Effector CD4-positive, alpha-beta T cell (primary cell): Measurements from ENCODE around the gene ZCCHC9.
"Not testable (repeated sequence)": the region's sequence is repeated elsewhere in the genome, so short reads cannot be mapped to it uniquely, and the experiment has no call there.

Experiments
- DNase-seq: peaks from one replicate; pipeline ENCODE4 v3.0.0-alpha.2; 2020
- total RNA-seq: gene quantifications from one replicate; lab custom pipeline; 2026; lab: John Stamatoyannopoulos, UW

Gene ZCCHC9, protein sequence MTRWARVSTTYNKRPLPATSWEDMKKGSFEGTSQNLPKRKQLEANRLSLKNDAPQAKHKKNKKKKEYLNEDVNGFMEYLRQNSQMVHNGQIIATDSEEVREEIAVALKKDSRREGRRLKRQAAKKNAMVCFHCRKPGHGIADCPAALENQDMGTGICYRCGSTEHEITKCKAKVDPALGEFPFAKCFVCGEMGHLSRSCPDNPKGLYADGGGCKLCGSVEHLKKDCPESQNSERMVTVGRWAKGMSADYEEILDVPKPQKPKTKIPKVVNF
- total RNA-seq: 23.1 reads per million, percentile 50 among the genes with 10 or more reads in this experiment

DNA sequence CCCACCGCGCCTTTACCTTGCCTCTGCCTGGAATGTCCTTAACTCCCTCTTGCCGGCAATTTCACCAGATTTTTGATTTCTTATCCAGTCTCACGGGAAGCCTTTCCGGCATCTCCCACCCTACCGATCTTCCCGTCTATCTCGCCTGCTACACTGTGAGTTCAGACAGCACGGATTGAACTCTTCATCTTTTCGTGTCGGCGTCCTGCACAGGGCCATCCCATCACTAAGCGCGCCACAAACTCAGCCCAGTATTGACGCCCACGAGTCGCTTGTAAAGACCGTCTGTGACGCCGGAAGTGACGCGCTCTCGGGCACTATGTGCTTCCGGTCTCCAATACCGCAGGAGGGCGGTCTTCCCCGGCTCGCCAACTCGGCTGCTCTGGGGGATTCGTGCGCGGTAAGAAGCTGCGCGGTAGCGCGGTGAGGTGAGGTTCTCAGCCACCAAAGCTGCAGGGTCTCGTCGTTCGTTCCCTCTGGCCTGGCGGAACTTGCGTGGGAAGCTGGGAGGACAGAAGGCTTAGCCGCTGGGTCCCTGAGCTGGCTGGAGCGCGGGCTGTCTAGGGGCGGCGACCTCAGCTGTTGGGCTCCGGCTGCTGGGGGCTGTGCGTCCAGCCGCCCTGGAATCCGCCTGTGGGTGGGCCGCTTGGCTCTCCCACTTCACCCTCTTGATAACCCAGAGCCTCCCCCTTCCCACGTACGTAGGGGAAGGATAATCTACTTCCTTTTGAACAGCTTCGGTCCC lies at the start of gene ZCCHC9:
Gene ZCCHC9 (plus strand): TSS at position 317 of the 745 bp plus-strand sequence. CDS start 3,171 bp downstream, outside the sequence.
- peak; percentile 92 for DNase-seq

DNA sequence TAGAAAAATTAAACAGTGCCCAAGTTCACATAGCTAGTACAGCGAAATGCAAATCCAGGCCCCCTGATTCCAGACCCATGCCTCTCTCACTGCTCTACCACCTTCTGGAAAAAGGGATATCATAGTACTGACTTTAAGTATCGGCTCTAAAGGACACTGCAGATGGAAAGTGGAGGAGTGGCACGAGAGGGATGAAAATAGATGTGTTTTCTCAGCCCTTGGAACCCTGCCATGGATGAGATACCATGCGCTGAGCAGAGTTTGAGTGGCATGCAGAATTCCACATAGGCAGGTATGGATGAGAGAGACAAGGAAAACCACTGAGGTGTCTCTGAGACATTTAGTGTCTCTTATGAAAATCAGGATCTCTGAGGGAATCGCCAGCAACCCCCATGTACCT lies 49.5 kb upstream of the ZCCHC9 start:
- DNase-seq: no peak

DNA sequence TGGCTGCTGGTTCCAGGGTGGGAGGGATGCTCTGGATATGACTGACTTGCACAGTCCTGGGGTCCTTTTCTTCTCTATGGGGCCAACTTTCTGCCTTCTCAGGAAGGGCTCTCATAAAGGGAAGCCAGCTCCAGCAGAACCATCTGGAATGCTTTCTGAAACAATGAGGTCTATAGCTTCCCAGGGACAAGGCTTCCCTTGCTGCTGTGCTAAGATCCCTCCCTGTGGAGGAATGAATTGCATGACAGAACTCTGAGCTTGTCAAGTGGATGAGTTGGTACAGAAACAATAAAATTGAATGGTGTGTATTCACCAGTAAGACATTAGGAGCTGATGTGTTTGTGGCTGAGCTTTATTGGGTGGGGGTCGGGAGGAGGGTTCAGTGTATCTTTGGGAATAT lies 48.5 kb upstream of the ZCCHC9 start:
- DNase-seq: no peak

DNA sequence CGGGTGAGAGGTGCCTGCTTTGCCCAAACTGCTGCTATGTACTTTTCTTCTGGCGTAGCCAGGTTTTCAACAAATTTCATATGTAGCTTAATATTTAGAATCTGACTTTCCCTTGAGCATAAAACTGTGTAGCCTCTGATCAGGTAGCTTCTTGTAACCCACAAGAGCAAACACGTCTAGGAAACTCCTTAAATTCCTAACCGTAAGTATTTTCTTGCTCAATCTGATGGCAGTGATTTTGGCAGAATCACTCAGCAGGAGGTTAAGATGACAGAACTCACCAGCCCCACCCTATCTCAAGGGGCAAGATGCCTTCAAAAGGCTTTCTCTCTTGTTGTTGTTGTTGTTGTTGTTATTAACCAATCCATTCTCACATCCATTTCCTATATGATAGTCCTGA lies 47.5 kb upstream of the ZCCHC9 start:
- no peak for DNase-seq

DNA sequence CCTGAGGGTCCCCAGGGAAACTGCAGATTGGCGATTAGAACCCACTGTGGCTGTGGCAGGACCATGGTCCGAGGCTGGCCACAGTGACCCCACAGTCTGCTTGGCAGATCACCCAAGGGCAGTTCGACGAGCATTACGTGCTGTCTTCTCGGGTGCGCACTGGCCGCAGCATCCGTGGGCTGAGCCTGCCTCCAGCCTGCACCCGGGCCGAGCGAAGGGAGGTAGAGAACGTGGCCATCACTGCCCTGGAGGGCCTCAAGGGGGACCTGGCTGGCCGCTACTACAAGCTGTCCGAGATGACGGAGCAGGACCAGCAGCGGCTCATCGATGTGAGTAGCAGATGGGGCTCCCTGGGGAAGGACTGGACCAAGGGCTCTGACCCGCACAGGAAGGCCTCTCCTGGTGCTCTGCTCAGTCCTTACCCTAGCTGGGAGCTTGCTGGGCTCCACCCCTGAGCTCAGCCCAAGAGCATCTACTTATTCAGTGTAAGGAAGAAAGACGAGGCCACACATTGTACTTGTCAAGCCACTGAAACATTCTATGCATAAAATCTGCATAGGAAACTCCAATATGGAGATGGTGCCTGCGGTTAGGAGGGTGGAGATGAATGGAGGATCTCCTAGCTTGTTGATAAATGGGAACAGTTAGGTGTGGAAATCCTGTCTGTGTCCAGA lies 46.4 kb upstream of the ZCCHC9 start:
- no peak for DNase-seq

DNA sequence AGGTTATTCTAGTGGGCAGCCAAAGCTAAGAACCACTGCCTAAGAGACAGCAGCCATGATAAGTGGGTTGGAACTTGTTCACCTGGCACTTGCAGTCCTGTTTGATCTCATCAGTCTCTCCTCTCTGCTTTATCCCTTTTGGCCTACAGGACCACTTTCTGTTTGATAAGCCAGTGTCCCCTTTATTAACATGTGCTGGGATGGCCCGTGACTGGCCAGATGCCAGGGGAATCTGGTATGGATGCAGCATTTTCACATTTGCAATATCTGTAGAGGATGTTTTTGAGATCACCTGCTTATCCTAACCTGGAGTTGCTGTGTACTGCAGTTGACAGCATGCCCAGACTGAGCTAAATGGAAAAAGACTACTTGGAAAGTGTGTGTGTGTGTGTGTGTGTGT lies 44.6 kb upstream of the ZCCHC9 start:
- no peak for DNase-seq

DNA sequence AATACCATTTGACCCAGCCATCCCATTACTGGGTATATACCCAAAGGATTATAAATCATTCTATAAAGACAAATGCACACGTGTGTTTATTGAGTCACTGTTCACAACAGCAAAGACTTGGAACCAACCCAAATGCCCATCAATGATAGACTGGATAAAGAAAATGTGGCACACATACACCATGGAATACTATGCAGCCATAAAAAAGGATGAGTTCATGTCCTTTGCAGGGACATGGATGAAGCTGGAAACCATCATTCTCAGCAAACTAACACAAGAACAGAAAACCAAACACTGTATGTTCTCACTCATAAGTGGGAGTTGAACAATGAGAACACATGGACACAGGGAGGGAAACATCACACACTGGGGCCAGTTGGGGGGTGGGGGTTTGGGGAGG lies 38.6 kb upstream of the ZCCHC9 start:
- DNase-seq: not testable (repeated sequence)

DNA sequence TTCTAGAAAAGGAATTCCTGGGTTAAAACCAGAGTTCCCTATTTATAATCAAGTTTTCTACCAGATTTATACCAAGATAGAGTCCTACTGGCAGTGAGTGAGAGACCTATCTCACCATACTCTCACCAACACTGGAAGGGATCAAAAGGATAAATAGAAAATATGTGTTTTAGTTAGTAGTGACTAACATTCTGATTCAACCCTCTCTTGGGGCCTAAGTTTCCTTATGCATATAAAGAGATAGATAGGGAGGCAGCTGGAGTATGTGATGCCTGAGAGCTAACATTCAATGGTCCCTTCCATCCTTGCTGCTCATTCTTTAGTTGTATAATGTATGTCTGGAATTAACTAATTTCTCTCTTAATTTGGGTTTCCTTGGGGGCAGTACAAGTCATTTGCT lies 36.3 kb upstream of the ZCCHC9 start:
- no peak for DNase-seq

DNA sequence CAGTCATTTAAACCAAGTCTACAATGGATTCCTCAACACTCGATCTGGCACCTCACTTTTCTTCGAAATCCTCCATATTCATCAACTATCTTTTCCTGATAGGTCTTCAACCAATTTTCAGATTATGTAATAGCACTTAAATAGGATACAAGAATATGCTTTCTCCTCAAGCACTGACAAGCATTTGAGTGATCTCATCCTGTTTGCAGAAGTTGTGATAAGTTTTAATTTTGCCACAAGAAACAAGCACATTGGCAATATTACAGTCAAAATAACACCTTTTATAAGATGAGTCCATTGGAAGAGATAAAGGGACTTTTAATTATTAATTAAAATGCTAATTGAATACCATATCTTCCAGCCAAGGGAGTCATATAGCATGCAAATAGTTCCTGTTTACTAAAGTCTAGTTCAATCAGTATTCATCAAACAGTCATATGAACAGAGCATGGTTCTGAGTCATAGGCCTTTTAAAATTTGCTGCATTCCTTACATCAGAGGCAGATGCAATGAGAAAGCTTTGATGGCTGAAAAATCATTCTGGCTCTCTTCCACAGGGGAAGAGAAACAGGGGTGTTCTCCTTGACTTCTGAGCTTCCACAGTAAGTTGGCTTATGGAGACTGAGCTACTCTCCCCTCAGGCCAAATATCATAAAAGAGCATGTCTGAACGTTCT lies 32.7 kb upstream of the ZCCHC9 start:
- no peak for DNase-seq

DNA sequence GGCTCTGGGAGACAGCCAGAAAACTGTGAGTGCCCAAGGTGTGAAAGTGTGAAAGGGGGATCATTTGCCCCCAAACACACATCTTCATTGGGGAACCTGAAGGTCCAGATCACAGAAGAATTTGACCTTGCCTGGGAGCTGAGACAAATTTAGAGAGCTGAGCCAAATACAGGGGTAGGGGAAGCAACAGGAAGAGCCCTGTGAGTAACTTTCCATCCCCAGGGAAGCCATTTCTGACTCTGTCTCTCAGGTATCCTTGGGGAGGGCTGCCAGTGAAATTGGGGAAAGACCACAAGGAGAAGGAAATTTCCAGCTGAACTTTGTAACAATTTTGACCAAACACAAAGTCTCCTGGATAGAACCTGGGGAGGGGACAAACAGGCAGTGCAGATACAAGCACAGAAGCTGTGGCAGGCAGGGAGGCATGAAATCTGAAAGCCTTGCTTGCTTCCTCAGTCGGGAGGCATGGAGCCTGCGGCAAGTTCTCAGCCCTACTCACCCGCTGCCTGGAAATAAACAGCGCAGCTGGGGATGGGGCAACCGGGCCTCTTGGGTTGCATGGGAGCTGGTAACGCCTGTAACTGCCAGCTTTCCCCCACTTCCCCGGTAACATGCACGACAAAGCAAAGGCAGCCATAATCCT lies 31.5 kb upstream of the ZCCHC9 start:
- no peak for DNase-seq

DNA sequence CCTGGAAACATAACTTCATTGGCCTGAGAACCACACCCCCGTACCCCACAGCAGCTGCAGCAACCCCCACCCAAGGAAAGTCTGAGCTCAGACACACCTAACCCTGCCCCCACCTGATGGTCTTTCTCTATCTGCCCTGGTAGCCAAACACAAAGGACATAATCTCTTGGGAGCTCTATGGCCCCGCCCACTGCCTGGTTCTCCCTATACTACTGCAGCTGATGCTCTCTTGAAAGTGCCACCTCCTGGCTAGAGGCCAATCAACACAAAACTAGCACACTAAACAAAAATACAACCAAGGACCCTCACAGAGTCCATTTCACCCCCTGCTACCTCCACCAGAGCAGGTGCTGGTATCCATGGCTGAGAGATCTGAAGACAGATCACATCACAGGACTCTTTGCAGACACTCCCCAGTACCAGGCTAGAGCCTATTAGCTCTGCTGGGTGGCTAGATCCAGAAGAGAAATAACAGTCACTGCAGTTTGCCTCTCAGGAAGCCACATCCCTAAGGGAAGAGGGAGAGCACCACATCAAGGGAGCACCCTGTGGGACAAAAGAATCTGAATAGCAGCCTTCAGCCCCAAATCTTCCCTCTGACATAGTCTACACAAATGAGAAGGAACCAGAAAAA lies 30.9 kb upstream of the ZCCHC9 start:
- not testable (repeated sequence) for DNase-seq

DNA sequence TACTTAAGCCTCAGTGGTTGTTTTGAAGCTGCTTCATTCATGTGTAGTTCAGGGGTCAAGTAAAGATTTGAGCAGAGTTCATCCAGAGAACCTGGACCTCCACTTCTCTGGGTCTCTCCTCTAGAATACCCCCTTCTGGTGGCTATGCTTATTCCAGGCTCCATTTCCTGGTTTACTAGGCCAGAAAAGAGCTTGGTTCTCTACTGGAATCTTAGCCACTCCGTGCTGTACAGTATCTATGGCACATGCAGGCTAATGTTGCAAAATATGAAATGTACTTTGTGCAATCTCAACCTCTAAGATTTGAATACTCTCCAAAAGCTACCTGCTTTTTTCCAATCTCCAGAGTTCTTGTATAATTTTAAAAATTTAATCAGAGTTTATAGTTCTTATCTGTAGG lies 17.4 kb upstream of the ZCCHC9 start:
- DNase-seq: no peak

DNA sequence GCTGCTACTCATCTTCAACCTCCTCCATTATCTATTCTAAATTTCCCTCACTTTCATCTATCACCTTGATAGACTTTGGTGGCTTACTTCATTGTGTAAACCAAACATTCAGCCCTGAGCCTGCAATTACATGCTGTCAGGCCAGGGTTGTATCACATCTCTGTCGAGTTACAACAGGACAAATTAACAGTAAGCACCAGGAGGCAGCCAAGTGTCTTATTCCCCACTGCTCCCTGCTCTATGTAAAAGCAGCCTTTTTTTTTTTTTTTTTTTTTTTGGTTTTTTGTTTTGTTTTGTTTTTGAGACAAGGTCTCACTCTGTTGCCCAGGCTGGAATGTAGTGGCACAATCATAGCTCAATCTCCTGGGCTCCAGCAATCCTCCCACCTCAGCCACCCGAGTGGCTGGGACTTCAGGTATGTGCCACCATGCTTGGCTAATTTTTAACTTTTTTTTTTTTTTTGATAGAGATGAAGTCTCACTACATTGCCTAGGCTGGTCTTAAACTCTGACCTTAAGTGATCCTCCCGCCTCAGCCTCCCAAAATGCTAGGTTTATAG lies 15.2 kb upstream of the ZCCHC9 start:
- DNase-seq: no peak

DNA sequence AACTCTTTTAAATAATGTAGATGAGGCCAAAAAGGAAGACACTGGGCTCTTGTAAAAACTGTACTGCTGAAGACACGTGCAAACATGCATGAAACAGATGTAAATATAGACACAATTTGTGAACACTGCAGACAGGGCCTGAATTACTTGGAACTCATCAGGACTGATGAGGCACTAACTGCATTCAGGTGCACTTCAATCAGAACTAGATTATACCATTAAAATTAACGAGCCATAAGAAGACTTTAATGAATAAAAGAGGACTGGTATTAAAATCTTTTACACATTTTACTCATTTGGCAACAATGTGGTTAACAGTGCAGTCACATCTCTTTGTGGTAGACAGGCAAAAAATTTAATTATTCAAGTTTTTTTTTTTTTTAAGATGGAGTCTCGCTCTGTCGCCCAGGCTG lies 13.4 kb upstream of the ZCCHC9 start:
- DNase-seq: no peak

DNA sequence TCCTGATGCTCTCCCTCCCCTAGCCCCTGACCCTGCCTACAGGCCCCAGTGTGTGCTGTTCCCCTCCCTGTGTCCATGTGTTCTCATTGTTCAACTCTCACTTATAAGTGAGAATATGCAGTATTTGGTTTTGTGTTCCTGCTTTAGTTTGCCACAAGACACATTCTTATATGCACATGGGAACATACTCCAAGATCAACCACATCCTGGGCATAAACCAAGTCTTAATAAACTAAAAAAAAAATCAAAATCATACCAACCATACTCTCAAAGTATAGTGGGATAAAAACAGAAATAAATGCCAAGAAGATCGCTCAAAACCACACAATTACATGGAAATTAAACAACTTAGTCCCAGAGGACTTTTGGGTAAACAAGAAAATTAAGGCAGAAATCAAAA lies 11.2 kb upstream of the ZCCHC9 start:
- DNase-seq: no peak

DNA sequence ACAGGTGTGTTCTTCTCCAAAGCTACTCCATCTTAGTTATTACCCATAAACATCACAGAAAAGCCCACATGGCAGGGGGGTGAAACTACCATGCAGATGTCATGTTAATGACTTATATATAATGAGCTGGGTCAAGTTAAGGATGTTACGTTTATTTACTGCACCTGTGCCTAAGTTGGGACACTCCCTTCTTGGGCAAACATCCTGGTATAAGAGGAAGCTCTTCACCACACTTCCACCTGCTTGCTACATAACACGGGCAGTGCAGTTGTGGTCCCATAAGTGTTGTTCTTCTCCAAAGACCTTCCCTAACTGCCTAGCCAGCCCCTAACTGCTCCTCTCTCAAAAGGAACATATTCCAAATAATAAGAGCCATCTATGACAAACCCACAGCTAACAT lies 9.3 kb upstream of the ZCCHC9 start:
- DNase-seq: no peak

DNA sequence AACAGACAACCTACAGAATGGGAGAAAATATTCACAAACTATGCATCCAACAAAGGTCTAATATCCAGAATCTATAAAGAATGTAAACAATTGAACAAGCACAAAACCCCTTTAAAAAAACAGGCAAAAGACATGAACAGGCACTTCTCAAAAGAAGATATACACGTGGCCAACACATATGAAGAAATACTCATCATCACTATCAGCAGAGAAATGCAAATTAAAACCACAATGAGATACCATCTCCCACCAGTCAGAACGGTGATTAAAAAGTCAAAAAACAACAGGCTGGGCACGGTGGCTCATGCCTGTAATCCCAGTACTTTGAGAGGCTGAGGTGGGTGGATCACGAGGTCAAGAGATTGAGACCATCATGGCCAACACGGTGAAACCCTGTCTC lies 7.4 kb upstream of the ZCCHC9 start:
- DNase-seq: not testable (repeated sequence)

DNA sequence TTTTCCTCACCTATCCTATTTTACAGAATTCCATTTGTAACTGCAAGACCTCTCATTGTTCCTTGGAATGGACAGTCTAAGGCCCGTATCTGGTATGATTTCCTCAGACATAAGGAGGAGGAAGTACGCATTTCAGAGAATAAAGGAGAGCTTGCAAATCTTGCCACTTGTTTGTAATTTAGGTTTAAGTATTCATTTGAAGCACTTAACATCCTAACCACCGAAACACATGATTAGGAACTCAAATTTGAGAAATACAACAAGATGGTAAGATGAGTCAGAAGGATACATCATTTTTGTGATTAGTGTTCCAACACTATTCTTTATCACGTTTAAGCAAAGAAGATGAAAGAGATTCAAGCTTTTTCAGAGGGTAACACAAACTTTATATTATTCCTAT lies 3.9 kb upstream of the ZCCHC9 start:
- no peak for DNase-seq

DNA sequence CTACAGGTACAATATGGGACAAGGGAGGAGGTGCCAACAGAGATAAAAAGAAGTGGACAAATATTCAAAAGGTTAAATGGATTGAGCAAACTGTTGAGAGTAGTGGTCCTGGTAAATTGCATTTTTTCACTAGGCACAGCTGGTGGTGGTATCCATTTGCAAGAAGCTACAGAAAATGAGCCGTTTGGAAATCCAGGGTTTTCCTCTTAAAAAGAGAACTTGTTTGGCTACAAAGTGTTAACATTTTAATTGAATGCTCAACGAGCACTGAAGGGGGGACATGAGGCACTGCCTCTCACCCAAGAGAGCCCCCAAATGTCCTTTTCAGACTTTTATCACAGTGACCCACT lies 491 bp upstream of the ZCCHC9 start:
- DNase-seq: no peak

DNA sequence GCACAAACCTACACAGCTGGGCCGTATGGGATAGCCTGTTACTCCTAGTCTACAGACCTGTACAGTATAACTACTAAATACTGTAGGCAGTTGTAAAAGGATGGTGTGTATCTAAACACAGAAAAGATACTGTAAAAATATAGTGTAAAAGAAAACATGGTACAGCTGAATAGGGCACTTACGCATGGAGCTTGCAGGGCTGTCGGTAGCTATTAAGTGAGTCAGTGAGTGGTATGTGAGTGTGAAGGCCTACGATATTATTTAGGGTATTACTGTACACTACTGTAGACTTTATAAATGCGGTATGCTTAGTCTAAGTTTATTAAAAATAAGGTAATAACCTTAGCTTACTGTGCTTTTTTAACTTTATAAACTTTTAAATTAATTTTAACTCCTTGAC lies 1.2 kb downstream of the ZCCHC9 start:
- no peak for DNase-seq

DNA sequence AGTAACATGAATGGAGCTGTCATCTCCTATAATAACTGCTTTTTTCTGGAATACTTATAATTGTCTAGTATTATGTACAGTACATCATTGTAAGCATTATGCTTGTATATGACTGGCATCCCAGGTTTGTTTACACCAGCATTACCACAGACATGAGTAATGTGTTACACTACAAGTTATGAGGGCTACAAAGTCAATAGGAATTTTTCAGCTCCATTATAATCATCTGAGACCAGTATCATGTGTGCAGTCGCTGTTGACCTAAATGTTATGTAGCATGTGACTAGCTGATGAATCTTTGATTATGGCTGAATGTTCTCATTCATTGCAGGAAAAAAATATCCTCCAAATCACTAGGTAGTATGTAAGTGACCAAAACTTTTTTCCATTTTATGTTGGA lies 2.2 kb downstream of the ZCCHC9 start:
- no peak for DNase-seq

DNA sequence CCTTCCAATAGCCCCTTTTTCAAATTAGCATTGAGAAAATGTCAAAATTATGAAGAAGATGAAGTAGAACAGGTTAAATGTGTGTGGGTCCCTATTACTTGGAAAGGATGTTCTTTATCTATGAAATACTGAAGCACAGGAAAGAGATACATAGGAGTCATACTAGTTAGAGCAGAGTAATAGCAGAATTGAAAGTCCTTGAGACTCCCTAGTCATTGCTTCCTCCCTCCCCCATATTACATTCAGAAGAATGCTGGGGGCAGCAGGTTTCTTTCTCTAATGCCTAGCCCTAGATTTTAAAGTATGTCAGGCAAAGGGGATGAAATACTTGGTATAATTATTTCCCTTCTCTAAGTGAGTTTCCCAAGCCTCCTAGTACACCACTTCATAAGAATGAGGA lies 4.4 kb downstream of the ZCCHC9 start:
- DNase-seq: no peak
